GM13976 (cell line): Measurements from ENCODE around the gene SASH1.

Experiments used
- DNase-seq: peaks from one replicate; pipeline ENCODE4 v3.0.0; 2012; ENCODE audit warnings: low spot score
- in situ Hi-C: fragments of 300-500 bp; cut with MboI; formaldehyde crosslinking; loops from one replicate; pipeline ENCODE4 v1.12.0; 2022; ENCODE audit warnings: low sequenced_read_pairs, mixed read lengths, inconsistent platforms; ENCODE audit not compliant: unreplicated experiment
- TF ChIP-seq, protein P1 (sequence below): IDR thresholded peaks from 2 replicates; pipeline ENCODE4 v1.5.1; 2012; ENCODE audit warnings: borderline replicate concordance, mild to moderate bottlenecking; ENCODE audit not compliant: insufficient read depth; ENCODE audit errors: extremely low read depth, missing control alignments, control extremely low read depth

The SASH1 gene

DNA sequence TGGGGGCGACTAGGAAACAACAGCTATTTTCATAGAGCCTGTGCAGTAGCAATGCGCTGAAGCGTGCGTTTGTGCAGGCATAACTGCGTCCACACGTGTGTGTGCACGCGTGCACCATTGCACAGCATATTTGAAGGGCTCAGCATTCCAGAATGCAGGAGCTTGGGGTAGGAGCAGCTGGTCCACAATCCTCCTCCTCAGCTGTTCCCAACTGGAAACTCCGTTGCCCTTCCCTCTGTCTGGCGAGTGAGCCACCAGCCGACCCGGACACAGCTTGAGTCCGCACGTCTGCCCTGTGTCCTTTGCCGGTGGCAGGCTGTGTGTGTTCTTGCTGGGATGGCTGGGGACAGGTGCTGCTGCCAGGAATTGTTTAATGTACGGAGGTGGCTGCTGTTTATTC is 110.2 kb downstream of the SASH1 start:
- TF ChIP-seq, protein P1, sequence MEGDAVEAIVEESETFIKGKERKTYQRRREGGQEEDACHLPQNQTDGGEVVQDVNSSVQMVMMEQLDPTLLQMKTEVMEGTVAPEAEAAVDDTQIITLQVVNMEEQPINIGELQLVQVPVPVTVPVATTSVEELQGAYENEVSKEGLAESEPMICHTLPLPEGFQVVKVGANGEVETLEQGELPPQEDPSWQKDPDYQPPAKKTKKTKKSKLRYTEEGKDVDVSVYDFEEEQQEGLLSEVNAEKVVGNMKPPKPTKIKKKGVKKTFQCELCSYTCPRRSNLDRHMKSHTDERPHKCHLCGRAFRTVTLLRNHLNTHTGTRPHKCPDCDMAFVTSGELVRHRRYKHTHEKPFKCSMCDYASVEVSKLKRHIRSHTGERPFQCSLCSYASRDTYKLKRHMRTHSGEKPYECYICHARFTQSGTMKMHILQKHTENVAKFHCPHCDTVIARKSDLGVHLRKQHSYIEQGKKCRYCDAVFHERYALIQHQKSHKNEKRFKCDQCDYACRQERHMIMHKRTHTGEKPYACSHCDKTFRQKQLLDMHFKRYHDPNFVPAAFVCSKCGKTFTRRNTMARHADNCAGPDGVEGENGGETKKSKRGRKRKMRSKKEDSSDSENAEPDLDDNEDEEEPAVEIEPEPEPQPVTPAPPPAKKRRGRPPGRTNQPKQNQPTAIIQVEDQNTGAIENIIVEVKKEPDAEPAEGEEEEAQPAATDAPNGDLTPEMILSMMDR = no peak
- DNase-seq = no peak
- in situ Hi-C loops = loop anchor here (25.0 kb wide), 2 partner anchors 266 to 941 kb away; partner anchors contain the start of gene SAMD5

DNA sequence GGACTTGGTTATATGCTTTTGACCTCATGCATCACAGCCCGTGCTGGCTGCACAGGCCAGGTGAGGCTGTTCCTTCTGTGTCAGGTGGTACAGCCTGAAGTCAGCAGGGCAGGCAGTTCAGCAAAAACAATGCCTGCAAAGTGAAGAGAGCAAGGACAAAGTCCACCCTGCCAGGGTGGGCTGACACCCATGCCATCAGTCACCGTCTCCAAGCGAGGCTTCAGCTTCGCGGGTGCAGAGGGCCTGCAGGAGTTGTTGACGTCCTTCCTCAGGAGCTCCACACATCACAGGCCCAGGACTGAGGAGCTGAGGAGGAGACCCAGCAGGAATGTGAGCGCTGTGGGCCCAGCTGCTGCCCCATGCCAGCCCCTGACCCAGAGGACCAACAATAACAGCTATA is 111.3 kb downstream of the SASH1 start:
- TF ChIP-seq, protein P1 = no peak
- in situ Hi-C loops = loop anchor here (25.0 kb wide), 2 partner anchors 267 to 942 kb away; partner anchors contain the start of gene SAMD5
- DNase-seq = no peak

DNA sequence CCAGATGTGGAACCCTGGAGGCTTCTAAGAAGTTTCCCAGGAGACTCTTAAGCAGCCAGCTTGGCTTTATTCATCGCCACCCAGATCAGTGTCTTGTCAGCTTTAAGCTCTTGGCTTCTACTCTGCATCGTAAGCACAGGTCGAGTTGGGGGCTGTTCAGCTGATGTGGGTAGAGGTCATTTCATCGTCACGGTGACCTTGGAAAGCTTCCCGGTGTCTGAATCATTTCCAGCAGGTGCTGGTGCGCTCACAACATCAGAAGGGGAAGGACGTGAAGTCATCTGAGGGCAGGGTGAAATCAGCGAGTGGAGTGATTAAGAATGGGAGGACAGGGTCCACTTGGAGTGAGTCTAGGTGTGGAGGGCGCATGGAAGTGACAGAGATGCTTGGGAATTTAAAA is 112.6 kb downstream of the SASH1 start:
- in situ Hi-C loops = loop anchor here (25.0 kb wide), 2 partner anchors 268 to 943 kb away; partner anchors contain the start of gene SAMD5
- DNase-seq = no peak
- TF ChIP-seq, protein P1 = no peak

DNA sequence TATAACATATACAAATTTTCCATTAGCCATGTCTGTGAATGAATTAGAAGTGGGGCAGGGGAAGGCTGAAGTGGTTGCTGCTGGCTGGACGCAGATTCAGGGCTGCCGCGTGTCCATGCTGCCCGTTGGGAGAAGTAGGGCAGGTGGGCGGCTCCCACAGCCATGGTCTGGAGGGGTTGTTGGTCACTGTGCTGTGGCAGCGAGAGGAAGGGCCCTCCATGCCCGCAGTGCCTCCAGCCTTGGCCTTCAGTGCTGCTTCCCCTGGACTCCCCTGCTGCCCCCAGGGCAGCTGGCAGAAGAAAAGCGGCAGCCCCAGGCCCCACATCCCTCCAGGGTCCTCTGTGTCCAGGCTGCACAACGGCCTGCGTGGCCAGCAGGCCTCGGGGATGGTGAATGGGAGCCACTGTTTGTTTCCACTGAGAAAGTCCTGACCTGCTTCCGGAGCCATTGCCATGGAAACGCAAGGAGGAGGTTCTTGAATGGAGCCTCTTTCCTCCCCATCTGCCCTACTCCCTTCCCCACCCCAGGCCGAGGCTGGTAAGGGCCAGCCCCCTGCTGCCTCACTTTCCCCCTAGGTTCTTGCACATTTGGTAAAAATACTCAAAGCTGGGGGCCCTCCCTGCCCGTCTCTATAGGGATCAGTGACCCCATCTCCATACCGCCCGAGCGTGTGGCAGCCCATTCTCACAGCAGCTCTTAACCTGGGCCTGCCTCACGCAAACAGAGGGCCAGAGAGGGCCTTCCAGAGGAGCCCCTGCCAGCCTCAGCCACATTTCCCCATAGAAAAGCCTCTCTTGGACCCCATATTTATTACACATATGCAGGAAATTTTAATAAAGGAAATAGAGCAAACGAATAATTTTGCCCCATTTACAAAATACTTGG is 113.3 kb downstream of the SASH1 start:
- no peak for DNase-seq
- in situ Hi-C loops = loop anchor here (25.0 kb wide), 2 partner anchors 269 to 944 kb away; partner anchors contain the start of gene SAMD5
- TF ChIP-seq, protein P1 = no peak

DNA sequence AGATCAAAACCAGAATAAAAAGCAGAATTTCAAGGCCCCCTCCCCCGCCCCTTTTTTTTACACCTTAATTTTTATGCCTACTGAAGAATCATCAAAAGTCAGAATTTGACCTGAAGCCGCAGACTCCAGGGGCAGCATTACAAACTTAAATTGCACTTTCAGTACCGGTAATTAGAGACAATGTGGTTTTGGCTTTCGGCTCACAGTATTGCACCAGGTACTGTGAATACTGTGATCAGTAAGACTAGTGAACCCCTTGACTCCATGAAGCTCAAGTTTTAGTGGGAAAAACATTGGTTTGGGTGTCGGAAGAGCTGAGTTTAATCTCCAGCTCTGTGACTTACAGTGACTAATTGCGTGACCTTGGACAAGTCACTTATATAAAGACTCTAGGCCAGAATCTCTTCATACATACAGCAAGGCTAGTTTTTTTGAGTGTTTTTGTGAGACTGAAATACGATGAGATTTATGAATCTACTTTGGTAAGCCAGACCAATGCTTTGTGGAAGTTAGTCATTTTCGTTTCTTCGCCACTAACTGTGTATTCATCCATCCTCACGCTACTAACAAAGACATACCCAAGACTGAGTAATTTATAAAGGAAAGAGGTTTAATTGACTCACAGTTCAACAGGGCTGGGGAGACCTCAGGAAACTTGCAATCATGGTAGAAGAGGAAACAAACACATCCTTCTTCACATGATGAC is 114.7 kb downstream of the SASH1 start:
- TF ChIP-seq, protein P1 = no peak
- no peak for DNase-seq
- in situ Hi-C loops = loop anchor here (25.0 kb wide), 2 partner anchors 270 to 945 kb away; partner anchors contain the start of gene SAMD5

- TF ChIP-seq, protein P1 = no peak
- in situ Hi-C loops = loop anchor here (25.0 kb wide), 2 partner anchors 270 to 946 kb away; partner anchors contain the start of gene SAMD5
- DNase-seq = no peak
Measured at GRCh38 chr6:148457843-148458159, 115.2 kb downstream of the SASH1 start.
